GM23248 (cell line): Measurements from ENCODE around the gene TRAPPC2. TPM values are rescaled to one million over a fixed set of nuclear protein-coding genes. Genes with fewer than 3 reads are reported as not detected.

ENCODE experiments used
- DNase-seq: peaks from one replicate; pipeline ENCODE4 v3.0.0-alpha.2; 2015
- H2AFZ ChIP-seq: fragments of 200-600 bp; sonication (generic); 2 replicates; pipeline ENCODE4 v1.6.1; 2016; ENCODE audit warnings: antibody characterized with exemption
- H3F3A ChIP-seq: fragments of 200-600 bp; sonication (generic); 2 replicates; pipeline ENCODE4 v1.6.1; 2016; ENCODE audit warnings: mild to moderate bottlenecking, antibody characterized with exemption, mixed run types; ENCODE audit not compliant: insufficient read depth
- H3K27ac ChIP-seq: fragments of 200-600 bp; sonication (generic); 2 replicates; pipeline ENCODE4 v1.5.1; 2016; ENCODE audit warnings: mild to moderate bottlenecking
- H3K27me3 ChIP-seq: fragments of 200-600 bp; sonication (generic); replicated peaks from 2 replicates; pipeline ENCODE4 v1.6.1; 2016; ENCODE audit warnings: mild to moderate bottlenecking; ENCODE audit not compliant: insufficient read depth
- H3K36me3 ChIP-seq: fragments of 200-600 bp; sonication (generic); 2 replicates; pipeline ENCODE4 v1.6.1; 2016; ENCODE audit warnings: low read depth, mild to moderate bottlenecking
- H3K4me1 ChIP-seq: fragments of 200-600 bp; sonication (generic); 2 replicates; pipeline ENCODE4 v1.6.1; 2016; ENCODE audit warnings: mild to moderate bottlenecking; ENCODE audit not compliant: insufficient read depth
- H3K4me2 ChIP-seq: fragments of 200-600 bp; sonication (generic); one replicate; pipeline ENCODE4 v1.6.1; 2016; ENCODE audit warnings: mild to moderate bottlenecking; ENCODE audit not compliant: unreplicated experiment
- H3K4me3 ChIP-seq: fragments of 200-600 bp; sonication (generic); 2 replicates; pipeline ENCODE4 v1.5.1; 2016; ENCODE audit warnings: mild to moderate bottlenecking
- H3K79me2 ChIP-seq: fragments of 200-600 bp; sonication (generic); 2 replicates; pipeline ENCODE4 v1.6.1; 2016; ENCODE audit warnings: mild to moderate bottlenecking; ENCODE audit not compliant: insufficient read depth
- H3K9ac ChIP-seq: fragments of 200-600 bp; sonication (generic); 2 replicates; pipeline ENCODE4 v1.6.1; 2016; ENCODE audit warnings: mild to moderate bottlenecking
- H3K9me2 ChIP-seq: fragments of 200-600 bp; sonication (generic); 2 replicates; pipeline ENCODE4 v1.6.1; 2016; ENCODE audit warnings: mixed run types, mild to moderate bottlenecking, moderate library complexity; ENCODE audit not compliant: insufficient read depth
- H3K9me3 ChIP-seq: fragments of 200-600 bp; sonication (generic); one replicate; pipeline ENCODE4 v1.6.1; 2017; ENCODE audit warnings: low read depth
- H4K20me1 ChIP-seq: fragments of 200-600 bp; sonication (generic); 2 replicates; pipeline ENCODE4 v1.6.0; 2016; ENCODE audit not compliant: insufficient read depth
- EZH2 ChIP-seq: fragments of 200-600 bp; sonication (generic); IDR thresholded peaks from 2 replicates; pipeline ENCODE4 v1.6.1; 2018; ENCODE audit warnings: antibody characterized with exemption, mild to moderate bottlenecking; ENCODE audit not compliant: insufficient read depth, poor library complexity, severe bottlenecking
- EZH2phosphoT487 ChIP-seq: fragments of 200-600 bp; sonication (generic); IDR thresholded peaks from 2 replicates; pipeline ENCODE4 v1.6.1; 2018; ENCODE audit warnings: antibody characterized with exemption, moderate library complexity, mild to moderate bottlenecking, low read depth; ENCODE audit not compliant: insufficient read depth
- WGBS, 2 experiments: methylation state at CpG; one replicate each; pipeline ENCODE4 v1.1.6; 2015 to 2017; ENCODE audit warnings: low lambda C conversion rate in 2 of 2, low coverage in 1 of 2; ENCODE audit errors: missing lambda C conversion rate in 2 of 2; 5-methylcytosine and 5-hydroxymethylcytosine counted together
- in situ Hi-C: fragments of 300-500 bp; cut with MboI; formaldehyde crosslinking; loops from 2 replicates; pipeline ENCODE4 v1.15.0; 2020
- polyA plus RNA-seq: library from polyadenylated mRNA; unstranded; fragments of >200 nt; fragmentation: Nextera tagmentation; extraction: Ambion mirVana; gene quantifications from 2 replicates; pipeline ENCODE4 v1.2.1, GENCODE V29; 2016
- total RNA-seq: library from RNA; depleted of rRNA; stranded (reverse); fragments of >200 nt; shearing (Covaris generic); gene quantifications from 2 replicates; pipeline ENCODE4 v1.2.3, GENCODE V29; 2014

TRAPPC2 gene
- total and polyA plus RNA-seq, 2 experiments from 2014 or later = 10.4 to 12.0 TPM

DNA sequence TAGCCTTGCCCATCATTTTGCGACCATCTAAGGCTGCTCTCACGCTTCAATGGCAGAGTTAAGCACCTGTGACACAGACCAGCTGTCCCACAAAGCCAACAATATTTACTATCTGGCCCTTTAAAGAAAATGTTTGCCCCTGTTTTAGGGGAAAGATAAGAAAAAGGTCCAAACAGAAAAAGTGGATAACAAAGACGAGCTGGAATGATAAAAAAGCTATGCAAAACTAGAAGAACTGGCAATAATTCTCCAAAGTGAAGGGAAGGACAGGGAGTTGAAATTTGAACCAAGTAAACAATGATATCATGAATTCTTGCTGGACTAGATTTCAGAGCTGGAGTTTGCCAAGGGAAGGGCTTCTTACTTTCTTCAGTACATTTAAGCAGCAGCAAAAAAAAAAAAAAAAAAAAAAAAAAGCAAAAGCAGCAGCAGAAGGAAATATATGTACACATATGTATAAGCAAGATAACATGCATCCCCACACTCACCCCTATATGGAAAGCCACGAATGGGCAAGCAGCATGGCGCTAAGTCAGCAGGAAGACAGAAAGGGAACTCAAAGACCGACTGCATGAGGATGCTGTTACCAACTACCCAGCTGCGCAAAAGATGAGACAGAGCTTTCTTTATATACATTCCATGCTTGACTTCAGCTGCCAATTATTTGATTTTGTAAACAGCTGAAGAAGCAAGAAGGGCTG, 12.5 kb downstream of the TRAPPC2 start:
- H3K9me2 ChIP-seq = no peaks in the 10 kb centered on the region
- no peaks in the 10 kb centered on the region for H3K27me3 ChIP-seq
- H3K4me1 ChIP-seq = peaks cover 20% of the 10 kb centered on the region
- no peak overlapping the region for H3K9ac ChIP-seq
- in situ Hi-C loops = no loop called here
- peaks cover 77% of the 10 kb centered on the region for H3K79me2 ChIP-seq
- no peak overlapping the region for H2AFZ ChIP-seq
- H3K4me2 ChIP-seq = no peak overlapping the region
- DNase-seq = peak; percentile 47
- 14 to 19% methylated on average over 6 to 7 of the region's 7 CpGs for WGBS, 2 experiments
- no peaks in the 10 kb centered on the region for H3K9me3 ChIP-seq
- peaks cover 7% of the 10 kb centered on the region for H3F3A ChIP-seq
- no peaks in the 10 kb centered on the region for H4K20me1 ChIP-seq
- TF ChIP-seq EZH2phosphoT487 (no peak), EZH2 (no peak)
- H3K36me3 ChIP-seq = no peaks in the 10 kb centered on the region
- 0 out of 2 replicates have a peak overlapping the region, but pooled peaks have one; percentile 3 for H3K27ac ChIP-seq
- no peak overlapping the region for H3K4me3 ChIP-seq

DNA sequence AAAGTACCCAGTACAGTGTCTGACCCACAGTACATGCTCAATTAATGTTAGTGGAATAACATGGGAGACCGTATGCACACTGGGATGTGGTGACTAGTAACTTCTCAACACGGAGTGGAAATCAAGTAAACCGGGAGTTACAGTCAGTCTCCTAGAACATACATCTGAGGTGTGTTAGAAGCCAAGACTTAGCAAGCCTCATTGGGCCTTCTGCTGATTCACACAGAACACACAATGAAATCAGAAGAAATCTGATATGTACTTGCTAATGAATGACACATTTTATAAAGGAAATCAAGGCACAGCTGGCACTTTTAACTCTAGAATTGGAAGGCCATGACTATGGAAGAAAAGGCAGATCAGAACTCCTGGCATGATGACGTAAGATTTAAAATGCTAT, 13.0 kb downstream of the TRAPPC2 start:
- peaks cover 7% of the 10 kb centered on the region for H3F3A ChIP-seq
- 0 out of 2 replicates have a peak overlapping the region, but pooled peaks have one; percentile 3 for H3K27ac ChIP-seq
- no peak for DNase-seq
- H3K79me2 ChIP-seq = peaks cover 75% of the 10 kb centered on the region
- H3K9ac ChIP-seq = no peak overlapping the region
- no peaks in the 10 kb centered on the region for H3K9me3 ChIP-seq
- no peak for TF ChIP-seq EZH2
- TF ChIP-seq EZH2phosphoT487 = no peak
- no peak overlapping the region for H2AFZ ChIP-seq
- no peak overlapping the region for H3K4me3 ChIP-seq
- in situ Hi-C loops = no loop called here
- 58 to 59% methylated on average over 3 to 4 of the region's 4 CpGs for WGBS, 2 experiments
- H3K36me3 ChIP-seq = no peaks in the 10 kb centered on the region
- no peaks in the 10 kb centered on the region for H4K20me1 ChIP-seq
- H3K4me1 ChIP-seq = peaks cover 20% of the 10 kb centered on the region
- H3K4me2 ChIP-seq = no peak overlapping the region
- no peaks in the 10 kb centered on the region for H3K27me3 ChIP-seq
- H3K9me2 ChIP-seq = no peaks in the 10 kb centered on the region

DNA sequence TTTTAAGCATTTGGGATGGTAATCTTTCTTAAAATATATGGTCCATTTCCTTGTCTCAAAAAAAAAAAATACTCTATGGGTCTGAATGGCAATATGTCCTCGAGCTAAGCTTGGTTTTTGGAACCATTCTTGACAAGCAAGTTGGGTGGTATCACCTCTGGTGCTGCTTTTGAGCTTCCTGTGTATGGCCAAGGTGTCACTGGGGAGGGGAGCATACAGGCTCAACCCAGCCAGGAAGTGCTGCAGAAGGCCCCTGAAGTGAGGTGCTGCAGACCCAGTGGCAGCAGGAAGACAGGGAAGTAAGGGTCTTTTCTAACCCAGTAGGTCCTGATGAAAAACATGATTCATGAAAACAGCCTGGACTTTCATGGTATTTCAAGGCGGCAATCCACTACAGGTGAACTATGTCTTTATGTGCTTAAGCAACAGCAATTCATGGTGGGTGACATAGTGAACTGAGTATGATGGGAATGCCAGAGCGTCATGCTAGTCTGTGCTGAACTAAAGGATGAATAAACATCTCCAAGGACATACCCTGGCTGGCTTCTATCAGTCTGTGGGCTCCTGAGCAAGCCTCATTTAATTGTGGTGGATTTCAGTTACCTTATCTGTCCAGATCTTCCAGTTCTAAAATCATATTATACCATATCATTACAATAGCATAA, 15.1 kb downstream of the TRAPPC2 start:
- peaks cover 6% of the 10 kb centered on the region for H3K36me3 ChIP-seq
- no peaks in the 10 kb centered on the region for H3K9me2 ChIP-seq
- peak overlapping the region; percentile 96 for H3K27ac ChIP-seq
- no peak overlapping the region for H3K9ac ChIP-seq
- H3K79me2 ChIP-seq = peaks cover 54% of the 10 kb centered on the region
- H2AFZ ChIP-seq = no peak overlapping the region
- no peaks in the 10 kb centered on the region for H3K9me3 ChIP-seq
- in situ Hi-C loops = no loop called here
- WGBS, 2 experiments = 97 to 100% methylated on average over 2 to 3 of the region's 3 CpGs
- no peak for DNase-seq
- H3K4me3 ChIP-seq = no peak overlapping the region
- H3K4me2 ChIP-seq = no peak overlapping the region
- TF ChIP-seq EZH2phosphoT487 (no peak), EZH2 (no peak)
- H3F3A ChIP-seq = peaks cover 7% of the 10 kb centered on the region
- H3K27me3 ChIP-seq = no peaks in the 10 kb centered on the region
- peaks cover 20% of the 10 kb centered on the region for H3K4me1 ChIP-seq
- no peaks in the 10 kb centered on the region for H4K20me1 ChIP-seq

DNA sequence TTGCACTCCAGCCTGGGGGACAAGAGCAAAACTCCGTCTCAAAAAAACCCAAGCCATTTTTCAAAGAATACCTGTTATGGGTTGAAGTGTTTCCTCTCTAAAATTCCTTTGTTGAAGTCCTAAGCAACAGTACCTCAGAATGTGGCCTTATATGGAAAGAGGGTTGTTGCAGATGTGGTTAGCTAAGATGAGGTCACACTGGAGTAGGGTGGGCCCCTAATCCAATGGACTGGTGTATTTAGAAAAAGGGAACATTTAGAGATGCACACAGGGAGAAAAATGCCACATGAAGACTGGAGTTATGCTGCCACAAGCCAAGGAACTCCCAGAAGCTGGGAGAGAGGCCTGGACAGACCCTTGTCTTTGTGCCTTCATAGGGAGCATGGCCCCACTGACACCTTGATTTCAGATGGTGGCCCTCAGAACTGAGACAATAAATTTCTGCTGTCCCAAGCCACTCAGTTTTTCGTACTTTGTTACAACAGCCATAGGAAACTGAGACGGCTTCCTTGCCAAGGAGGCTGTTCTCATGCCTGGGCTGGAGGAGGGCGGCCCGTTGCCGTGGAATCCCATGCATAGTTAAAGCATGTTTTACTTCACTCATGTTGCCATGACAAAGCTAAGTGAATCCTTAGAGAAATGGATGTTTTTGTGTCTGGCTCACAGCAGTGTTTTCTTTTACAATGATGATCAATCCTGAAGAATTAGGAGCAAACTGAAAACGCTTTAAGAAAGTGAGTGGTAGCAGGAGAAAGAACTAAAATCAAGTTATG, 16.5 kb downstream of the TRAPPC2 start:
- DNase-seq = peak; percentile 82
- H3K4me2 ChIP-seq = no peak overlapping the region
- no peak for TF ChIP-seq EZH2phosphoT487
- TF ChIP-seq EZH2 = no peak
- peaks cover 47% of the 10 kb centered on the region for H3K79me2 ChIP-seq
- no peaks in the 10 kb centered on the region for H3K27me3 ChIP-seq
- H3K9me2 ChIP-seq = no peaks in the 10 kb centered on the region
- peak overlapping the region; percentile 96 for H3K27ac ChIP-seq
- in situ Hi-C loops = no loop called here
- H3K4me1 ChIP-seq = peaks cover 20% of the 10 kb centered on the region
- H2AFZ ChIP-seq = no peak overlapping the region
- no peaks in the 10 kb centered on the region for H4K20me1 ChIP-seq
- H3K9me3 ChIP-seq = no peaks in the 10 kb centered on the region
- peaks cover 6% of the 10 kb centered on the region for H3K36me3 ChIP-seq
- no peak overlapping the region for H3K4me3 ChIP-seq
- peak overlapping the region; percentile 74 for H3K9ac ChIP-seq
- H3F3A ChIP-seq = peaks cover 7% of the 10 kb centered on the region
- WGBS, 2 experiments = 24 to 33% methylated on average over 4 to 7 of the region's 7 CpGs
